ENCODE measurements around the gene SPTBN1. TPM values are rescaled to one million over a fixed set of nuclear protein-coding genes. Genes with fewer than 3 reads are reported as not detected.
"Not testable (repeated sequence)": the region's sequence is repeated elsewhere in the genome, so short reads cannot be mapped to it uniquely, and the experiment has no call there.

The SPTBN1 gene
- total RNA-seq, 2 donors from 2014 or later, result 415 to 524 TPM

DNA sequence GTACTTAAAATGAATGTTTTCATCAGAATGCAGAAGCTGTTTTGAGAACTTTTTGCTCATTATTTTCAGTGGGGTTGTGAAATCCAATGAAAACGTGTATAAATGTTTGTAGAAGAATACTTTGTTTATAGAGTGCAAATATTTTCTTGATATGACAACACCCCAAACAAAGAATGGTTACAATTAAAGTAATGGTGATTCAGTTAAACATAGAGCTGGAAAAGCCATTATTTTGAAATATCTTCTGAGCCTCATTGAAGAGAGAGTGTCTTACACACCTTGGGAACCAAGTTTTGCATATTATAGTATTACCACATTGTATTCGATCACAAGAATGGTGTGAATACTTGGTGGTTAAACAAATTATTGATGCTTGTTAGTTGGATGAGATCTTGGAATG is 48.7 kb downstream of the SPTBN1 start:
- H3K4me1 ChIP-seq (ENCODE audit: control insufficient read depth in 1 of 2, low read depth in 2 of 2), result peaks cover 8 to 75% of the 10 kb centered on the region in 2 donors
- H3K4me3 ChIP-seq, result no peak overlapping the region
- no peaks in the 10 kb centered on the region for H3K9me3 ChIP-seq
- no peak overlapping the region for H3K27ac ChIP-seq
- no peaks in the 10 kb centered on the region for H3K36me3 ChIP-seq
- TF ChIP-seq, protein P1, sequence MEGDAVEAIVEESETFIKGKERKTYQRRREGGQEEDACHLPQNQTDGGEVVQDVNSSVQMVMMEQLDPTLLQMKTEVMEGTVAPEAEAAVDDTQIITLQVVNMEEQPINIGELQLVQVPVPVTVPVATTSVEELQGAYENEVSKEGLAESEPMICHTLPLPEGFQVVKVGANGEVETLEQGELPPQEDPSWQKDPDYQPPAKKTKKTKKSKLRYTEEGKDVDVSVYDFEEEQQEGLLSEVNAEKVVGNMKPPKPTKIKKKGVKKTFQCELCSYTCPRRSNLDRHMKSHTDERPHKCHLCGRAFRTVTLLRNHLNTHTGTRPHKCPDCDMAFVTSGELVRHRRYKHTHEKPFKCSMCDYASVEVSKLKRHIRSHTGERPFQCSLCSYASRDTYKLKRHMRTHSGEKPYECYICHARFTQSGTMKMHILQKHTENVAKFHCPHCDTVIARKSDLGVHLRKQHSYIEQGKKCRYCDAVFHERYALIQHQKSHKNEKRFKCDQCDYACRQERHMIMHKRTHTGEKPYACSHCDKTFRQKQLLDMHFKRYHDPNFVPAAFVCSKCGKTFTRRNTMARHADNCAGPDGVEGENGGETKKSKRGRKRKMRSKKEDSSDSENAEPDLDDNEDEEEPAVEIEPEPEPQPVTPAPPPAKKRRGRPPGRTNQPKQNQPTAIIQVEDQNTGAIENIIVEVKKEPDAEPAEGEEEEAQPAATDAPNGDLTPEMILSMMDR (IDR thresholded peaks at IDR 0.05), result no peak
- no peaks in the 10 kb centered on the region for H3K27me3 ChIP-seq (replicated peaks; ENCODE audit: insufficient read depth)
- DNase-seq (ENCODE audit: low spot score) (no peak), ATAC-seq (ENCODE audit: insufficient number of reproducible peaks, low FRiP score, low read depth) (no peak)

GRCh38 chr2:54508541-54508940 is 52.4 kb downstream of the SPTBN1 start:
- Histone ChIP-seq H3K4me1 (ENCODE audit: control insufficient read depth in 1 of 2, low read depth in 2 of 2) (peaks cover 8 to 63% of the 10 kb centered on the region in 2 donors), H3K36me3 (no peaks in the 10 kb centered on the region), H3K27ac (no peak overlapping the region), H3K4me3 (no peak overlapping the region), H3K9me3 (no peaks in the 10 kb centered on the region), H3K27me3 (replicated peaks; ENCODE audit: insufficient read depth) (no peaks in the 10 kb centered on the region)
- DNase-seq (ENCODE audit: low spot score), result no peak
- no peak for ATAC-seq (ENCODE audit: insufficient number of reproducible peaks, low FRiP score, low read depth)
- TF ChIP-seq, protein P1 (IDR thresholded peaks at IDR 0.05), result no peak

- ATAC-seq (ENCODE audit: insufficient number of reproducible peaks, low FRiP score, low read depth); DNase-seq (ENCODE audit: low spot score); H3K27ac ChIP-seq; H3K4me3 ChIP-seq; H3K9me3 ChIP-seq; H3K36me3 ChIP-seq; H3K27me3 ChIP-seq (replicated peaks; ENCODE audit: insufficient read depth): not testable (repeated sequence)
- peaks cover 9 to 58% of the 10 kb centered on the region in 2 donors for H3K4me1 ChIP-seq (ENCODE audit: control insufficient read depth in 1 of 2, low read depth in 2 of 2)
These were observed 52.9 kb downstream of the SPTBN1 start for GRCh38 chr2:54509043-54509442.

GRCh38 chr2:54510916-54511315 is 54.8 kb downstream of the SPTBN1 start:
- ATAC-seq (ENCODE audit: insufficient number of reproducible peaks, low FRiP score, low read depth) (no peak), DNase-seq (ENCODE audit: low spot score) (no peak)
- Histone ChIP-seq H3K9me3 (no peaks in the 10 kb centered on the region), H3K4me1 (ENCODE audit: control insufficient read depth in 1 of 2, low read depth in 2 of 2) (peaks cover 9 to 45% of the 10 kb centered on the region in 2 donors), H3K4me3 (no peak overlapping the region), H3K27me3 (replicated peaks; ENCODE audit: insufficient read depth) (no peaks in the 10 kb centered on the region), H3K36me3 (no peaks in the 10 kb centered on the region), H3K27ac (peak overlapping the region in 1 of 2 donors; percentile 11)
- TF ChIP-seq, protein P1 (IDR thresholded peaks at IDR 0.05), result no peak

GRCh38 chr2:54512183-54512582 is 56.1 kb downstream of the SPTBN1 start:
- no peak overlapping the region for H3K27ac ChIP-seq

More at GRCh38 chr2:54512183-54512582, 56.1 kb downstream of the SPTBN1 start:
- DNase-seq (ENCODE audit: low spot score), result no peak
- no peak for ATAC-seq (ENCODE audit: insufficient number of reproducible peaks, low FRiP score, low read depth)
- H3K4me3 ChIP-seq, result no peak overlapping the region
- TF ChIP-seq, protein P1 (IDR thresholded peaks at IDR 0.05), result no peak
- no peaks in the 10 kb centered on the region for H3K36me3 ChIP-seq
- no peaks in the 10 kb centered on the region for H3K27me3 ChIP-seq (replicated peaks; ENCODE audit: insufficient read depth)
- H3K4me1 ChIP-seq (ENCODE audit: control insufficient read depth in 1 of 2, low read depth in 2 of 2), result peaks cover 9 to 45% of the 10 kb centered on the region in 2 donors
- no peaks in the 10 kb centered on the region for H3K9me3 ChIP-seq
